K562 (cell line): ENCODE data around the gene GRB2. TPM values are rescaled to one million over a fixed set of nuclear protein-coding genes. Genes with fewer than 3 reads are reported as not detected.

Source experiments
- ATAC-seq: fragments of 200-7000 bp; cut with Tn5 transposase; 3 replicates; pipeline ENCODE4 v1.9.1; 2020; ENCODE audit warnings: moderate library complexity
- BruUV-seq: library from RNA; stranded (reverse); fragments of 400-500 nt; replicated peaks from 2 replicates; lab custom pipeline; 2021; lab: Mats Ljungman, UMichigan
- CTCF ChIA-PET: fragments of 300-600 bp; formaldehyde crosslinking; extraction: SDS; loops from one replicate; lab custom pipeline; 2021; ENCODE audit warnings: low intra/inter-chr PET ratio; lab: Yijun Ruan, JAX
- POLR2A ChIA-PET: fragments of 300-600, 350-650 bp; sonication (Branson Sonifier 250); formaldehyde crosslinking; extraction: SDS; loops from one replicate; lab custom pipeline; 2021; ENCODE audit warnings: antibody characterized with exemption, inconsistent platforms; lab: Yijun Ruan, JAX
- DNase-seq, 4 experiments: peaks; one replicate each; pipeline versions ENCODE4 v3.0.0 to v3.0.0-alpha.2; 2011 to 2018; ENCODE audit warnings: low spot score in 3 of 4, mixed read lengths in 3 of 4; ENCODE audit errors: extremely low read depth in 1 of 4
- FAIRE-seq: peaks from 2 replicates; lab custom pipeline; 2011; peaks lifted over from hg19 to GRCh38; lab: Jason Lieb, UNC
- H2AFZ ChIP-seq: 2 replicates; pipeline ENCODE4 v1.6.0; 2011; ENCODE audit warnings: low read depth, low read length, control low read depth, inconsistent platforms
- H3K27ac ChIP-seq: fragments of 200-600 bp; 3 replicates; pipeline ENCODE4 v1.8.0; 2011; ENCODE audit warnings: low read depth, mild to moderate bottlenecking, control low read depth, inconsistent platforms, low read length, moderate library complexity, mixed read lengths; ENCODE audit errors: extremely low read depth
- H3K27me3 ChIP-seq, 2 experiments: fragments of 300-600 bp in 1 of 2; 2 replicates in 1 of 2; 3 replicates in 1 of 2; pipeline versions ENCODE4 v1.6.0 to v1.8.0; 2011; ENCODE audit warnings: inconsistent platforms in 2 of 2, low read length in 2 of 2, mild to moderate bottlenecking in 1 of 2, mixed read lengths in 1 of 2, moderate library complexity in 1 of 2; ENCODE audit not compliant: control insufficient read depth in 2 of 2, insufficient read depth in 2 of 2
- H3K36me3 ChIP-seq: fragments of 300-600 bp; 3 replicates; pipeline ENCODE4 v1.8.0; 2011; ENCODE audit warnings: mild to moderate bottlenecking, low read length, inconsistent platforms; ENCODE audit not compliant: control insufficient read depth, insufficient read depth
- H3K4me1 ChIP-seq, 2 experiments: fragments of 200-600 bp in 1 of 2; replicated peaks in 1 of 2; 2 replicates in 1 of 2; 3 replicates in 1 of 2; pipeline versions ENCODE4 v1.5.1 to v1.8.0; 2011; ENCODE audit warnings: inconsistent platforms in 2 of 2, low read length in 2 of 2, mild to moderate bottlenecking in 1 of 2, mixed read lengths in 1 of 2, moderate library complexity in 1 of 2; ENCODE audit not compliant: control insufficient read depth in 2 of 2, insufficient read depth in 2 of 2
- H3K4me2 ChIP-seq: 2 replicates; pipeline ENCODE4 v1.6.1; 2011; ENCODE audit warnings: low read length, control low read depth, inconsistent platforms, mixed read lengths; ENCODE audit not compliant: insufficient read depth
- H3K4me3 ChIP-seq: fragments of 200-600 bp; sonication (generic), shearing (Covaris generic); 2 replicates; pipeline ENCODE4 v1.5.1; 2016; ENCODE audit warnings: control low read depth, inconsistent platforms
- H3K79me2 ChIP-seq: fragments of 200-600 bp; 3 replicates; pipeline ENCODE4 v1.8.0; 2011; ENCODE audit warnings: low read length, inconsistent platforms; ENCODE audit not compliant: control insufficient read depth, insufficient read depth
- H3K9ac ChIP-seq, 2 experiments: 2 replicates each; pipeline versions ENCODE4 v1.6.0 to v1.6.1; 2011; ENCODE audit warnings: low read depth in 2 of 2, low read length in 2 of 2, control low read depth in 1 of 2, inconsistent platforms in 1 of 2, mild to moderate bottlenecking in 1 of 2, mixed read lengths in 1 of 2; ENCODE audit not compliant: insufficient read depth in 1 of 2
- H3K9me1 ChIP-seq: one replicate; pipeline ENCODE4 v1.6.0; 2011; ENCODE audit warnings: inconsistent platforms, mild to moderate bottlenecking, low read length, moderate library complexity; ENCODE audit not compliant: control insufficient read depth, insufficient read depth
- H3K9me3 ChIP-seq: replicated peaks from 2 replicates; pipeline ENCODE4 v1.5.1; 2011; ENCODE audit warnings: low read depth, low read length, inconsistent platforms; ENCODE audit not compliant: control insufficient read depth, insufficient read depth
- H4K20me1 ChIP-seq: replicated peaks from 2 replicates; pipeline ENCODE4 v1.6.1; 2011; ENCODE audit warnings: low read length, inconsistent platforms, mixed read lengths; ENCODE audit not compliant: control insufficient read depth, insufficient read depth
- AFF1 ChIP-seq, 2 experiments: fragments of 450-650 bp; IDR thresholded peaks; 2 replicates each; pipeline ENCODE4 v1.6.1; 2018; ENCODE audit warnings: mild to moderate bottlenecking in 2 of 2, low read depth in 1 of 2; ENCODE audit not compliant: partially characterized antibody in 2 of 2
- ARID2 ChIP-seq: fragments of 450-650 bp; IDR thresholded peaks from 2 replicates; pipeline ENCODE4 v1.6.1; 2017; ENCODE audit warnings: antibody characterized with exemption, mild to moderate bottlenecking
- EHMT2 ChIP-seq: fragments of 450-650 bp; IDR thresholded peaks from 2 replicates; pipeline ENCODE4 v1.6.1; 2018; ENCODE audit warnings: antibody characterized with exemption
- PCBP2 ChIP-seq: fragments of 200-400 bp; formaldehyde crosslinking; IDR thresholded peaks from 2 replicates; pipeline ENCODE4 v1.6.1; 2018; ENCODE audit warnings: low read length, low read depth, mild to moderate bottlenecking, moderate library complexity; ENCODE audit not compliant: poor library complexity, severe bottlenecking
- SFPQ ChIP-seq: fragments of 200-400 bp; formaldehyde crosslinking; IDR thresholded peaks from 2 replicates; pipeline ENCODE4 v1.6.1; 2017; ENCODE audit warnings: mild to moderate bottlenecking, low read depth, low read length, moderate library complexity
- SNAPC5 ChIP-seq: fragments of 250-450 bp; sonication (Bioruptor Pico); IDR thresholded peaks from 2 replicates; pipeline ENCODE4 v1.8.0; 2021; ENCODE audit warnings: moderate library complexity, mild to moderate bottlenecking, inconsistent platforms
- TAF7 ChIP-seq: fragments of 450-650 bp; IDR thresholded peaks from 2 replicates; pipeline ENCODE4 v1.6.1; 2016; ENCODE audit warnings: missing genetic modification characterization, missing compliant biosample characterization
- TAL1 ChIP-seq: fragments of 450-650 bp; IDR thresholded peaks from 2 replicates; pipeline ENCODE4 v1.6.1; 2016; ENCODE audit warnings: mild to moderate bottlenecking
- TRIM28 ChIP-seq: fragments of 450-650 bp; IDR thresholded peaks from 2 replicates; pipeline ENCODE4 v1.6.1; 2017
- U2AF2 ChIP-seq: fragments of 200-400 bp; formaldehyde crosslinking; optimal IDR thresholded peaks from 2 replicates; pipeline ENCODE3; 2017; ENCODE audit warnings: low read depth, mild to moderate bottlenecking, low read length
- ZFX ChIP-seq: sonication (generic); formaldehyde crosslinking; IDR thresholded peaks from 2 replicates; pipeline ENCODE4 v1.8.0; 2022; ENCODE audit warnings: mild to moderate bottlenecking, missing genetic modification reagents, moderate library complexity
- ZNF282 ChIP-seq: sonication (generic); formaldehyde crosslinking; IDR thresholded peaks from 2 replicates; pipeline ENCODE4 v1.8.1; 2023; ENCODE audit warnings: missing genetic modification reagents
- ZNF324 ChIP-seq: fragments of 250-450 bp; sonication (Bioruptor Pico); IDR thresholded peaks from 2 replicates; pipeline ENCODE4 v1.4.0; 2020; ENCODE audit warnings: mild to moderate bottlenecking
- ZNF589 ChIP-seq: fragments of 200-800 bp; sonication (Bioruptor generic); IDR thresholded peaks from 2 replicates; pipeline ENCODE4 v1.6.1; 2016; ENCODE audit warnings: low read depth, missing genetic modification characterization, missing compliant biosample characterization
- WGBS: fragments of 100-300 bp; shearing (Covaris generic); methylation state at CpG from one replicate; pipeline ENCODE4 v1.1.6; 2016; ENCODE audit warnings: low coverage, mixed read lengths; ENCODE audit not compliant: insufficient coverage; ENCODE audit errors: missing lambda C conversion rate; 5-methylcytosine and 5-hydroxymethylcytosine counted together
- in situ Hi-C: fragments of 300-500 bp; cut with MboI; formaldehyde crosslinking; loops from 4 replicates; pipeline ENCODE4 v1.15.0; 2018; ENCODE audit warnings: inconsistent platforms, mixed read lengths
- intact Hi-C: fragments of 100-400 bp; cut with micrococcal nuclease; formaldehyde crosslinking; loops from 2 replicates; pipeline ENCODE4 v1.14.2; 2022
- polyA plus RNA-seq, 8 experiments: library from polyadenylated mRNA; depleted of rRNA in 4 of 8; stranded (reverse) in 5 of 8; unstranded in 3 of 8; fragments of >200 nt; fragmentation: Nextera tagmentation in 2 of 8; fragmentation: Illumina TruSeq in 1 of 8; extraction: Ambion mirVana in 2 of 8; extraction: Trizol in 1 of 8; gene quantifications; 2 replicates each; pipeline versions ENCODE4 v1.2.1 to v1.2.3, GENCODE V29; 2011 to 2014; ENCODE audit warnings: inconsistent platforms in 1 of 8, missing spikeins in 1 of 8
- total RNA-seq, 7 experiments: library from RNA; depleted of rRNA in 6 of 7; stranded (reverse); fragments of >200 nt in 6 of 7; fragmentation: Illumina TruSeq in 2 of 7; extraction: Trizol in 2 of 7; gene quantifications; 2 replicates each; pipeline versions ENCODE4 v1.2.1 to v1.2.3, GENCODE V29; 2011 to 2021; ENCODE audit warnings: low replicate concordance in 1 of 7

GRB2 gene
- total and polyA plus RNA-seq, 9 of the 15 experiments (the other 6 are each of a cell fraction or from before 2014, with no cell fraction given): 57.2 to 136 (median 84.8) TPM

DNA sequence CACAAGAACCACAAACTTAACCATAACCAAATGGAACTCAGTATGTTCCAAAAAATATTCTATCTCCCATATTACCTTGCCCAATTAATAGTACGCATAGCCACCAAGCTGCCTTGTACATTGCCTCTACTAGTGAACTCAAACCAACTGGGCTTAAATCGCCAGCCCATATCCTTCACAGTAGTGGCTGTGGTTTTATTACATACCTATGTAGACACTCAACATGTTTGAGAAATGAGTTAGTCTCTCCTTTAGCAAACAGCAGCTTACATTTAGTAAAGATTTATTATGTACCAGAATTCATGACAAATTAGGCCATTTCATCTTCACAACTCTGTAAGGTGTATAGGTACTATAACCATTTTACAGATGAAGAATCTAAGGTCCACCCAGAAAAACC lies 41.4 kb downstream of the GRB2 start:
- Histone ChIP-seq H3K9me1 (no peaks in the 10 kb centered on the region), H4K20me1 (peaks cover 24% of the 10 kb centered on the region; the same call in 1 of the 2 replicates), H3K4me3 (no peak overlapping the region), H3K79me2 (peaks cover 97% of the 10 kb centered on the region), H3K4me1 (peaks cover 23 to 62% of the 10 kb centered on the region in 2 experiments), H2AFZ (no peak overlapping the region), H3K27ac (no peak overlapping the region), H3K36me3 (no peaks in the 10 kb centered on the region), H3K9ac (no peak overlapping the region), H3K4me2 (no peak overlapping the region), H3K9me3 (no peaks in the 10 kb centered on the region), H3K27me3 (no peaks in the 10 kb centered on the region)
- WGBS: 89% methylated on average over 2 of the region's 2 CpGs
- TF ChIP-seq SNAPC5 (CRISPR knock-in tag) (no peak), ARID2 (no peak), AFF1 (IDR thresholded peaks at IDR 0.05; ENCODE audit: low read depth in 1 of 2, partially characterized antibody in 2 of 2) (no peak), TAF7 (tag) (no peak), U2AF2 (no peak), ZNF282 (no peak), ZNF324 (CRISPR knock-in tag) (no peak), PCBP2 (no peak), TRIM28 (no peak), ZNF589 (CRISPR knock-in tag) (no peak), ZFX (CRISPR knock-in tag) (no peak), SFPQ (no peak), EHMT2 (no peak), TAL1 (no peak)
- intact Hi-C loops: no loop called here
- no peak for DNase-seq
- no TSS peak for BruUV-seq
- in situ Hi-C loops: no loop called here
- FAIRE-seq: no peak
- CTCF ChIA-PET: no interaction called here
- POLR2A ChIA-PET: interaction anchor here (0.7 to 1.4 kb wide), 4 partner anchors 12 to 75 kb away, joined by 3 to 4 read pairs (median 3); partner anchors contain the start of gene SLC25A19
- ATAC-seq: no peak
